ENCODE results near the gene IRX6.

DNA sequence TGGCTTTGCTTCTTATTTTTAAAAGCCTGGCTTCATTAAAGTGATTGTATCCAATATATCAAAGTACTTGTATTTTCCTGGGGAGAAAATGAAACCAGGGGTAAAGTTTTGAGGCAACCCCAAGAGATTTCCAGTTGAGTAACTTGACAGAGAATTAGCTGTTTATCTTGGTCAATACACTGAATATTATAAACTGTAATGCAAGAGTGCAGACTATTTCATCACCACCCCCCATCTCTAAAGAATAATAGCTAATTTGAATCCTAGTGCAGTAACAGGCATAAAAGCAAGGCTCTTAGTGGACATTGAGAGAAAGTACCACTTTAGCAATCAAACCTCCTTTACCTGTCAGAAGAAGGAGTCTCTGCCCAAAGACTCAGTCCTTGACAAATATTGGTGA lies 27.0 kb downstream of the IRX6 start:
- TF ChIP-seq, protein P1, sequence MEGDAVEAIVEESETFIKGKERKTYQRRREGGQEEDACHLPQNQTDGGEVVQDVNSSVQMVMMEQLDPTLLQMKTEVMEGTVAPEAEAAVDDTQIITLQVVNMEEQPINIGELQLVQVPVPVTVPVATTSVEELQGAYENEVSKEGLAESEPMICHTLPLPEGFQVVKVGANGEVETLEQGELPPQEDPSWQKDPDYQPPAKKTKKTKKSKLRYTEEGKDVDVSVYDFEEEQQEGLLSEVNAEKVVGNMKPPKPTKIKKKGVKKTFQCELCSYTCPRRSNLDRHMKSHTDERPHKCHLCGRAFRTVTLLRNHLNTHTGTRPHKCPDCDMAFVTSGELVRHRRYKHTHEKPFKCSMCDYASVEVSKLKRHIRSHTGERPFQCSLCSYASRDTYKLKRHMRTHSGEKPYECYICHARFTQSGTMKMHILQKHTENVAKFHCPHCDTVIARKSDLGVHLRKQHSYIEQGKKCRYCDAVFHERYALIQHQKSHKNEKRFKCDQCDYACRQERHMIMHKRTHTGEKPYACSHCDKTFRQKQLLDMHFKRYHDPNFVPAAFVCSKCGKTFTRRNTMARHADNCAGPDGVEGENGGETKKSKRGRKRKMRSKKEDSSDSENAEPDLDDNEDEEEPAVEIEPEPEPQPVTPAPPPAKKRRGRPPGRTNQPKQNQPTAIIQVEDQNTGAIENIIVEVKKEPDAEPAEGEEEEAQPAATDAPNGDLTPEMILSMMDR (IDR thresholded peaks at IDR 0.05): no peak
- TF ChIP-seq ELF4 (CRISPR knock-in tag; IDR thresholded peaks at IDR 0.05; ENCODE audit: low read depth) (no peak), MXD4 (CRISPR knock-in tag; IDR thresholded peaks at IDR 0.05; ENCODE audit: borderline replicate concordance) (no peak)

All from WTC11 (cell line).